ENCODE data around the gene TMEM135.

TMEM135 gene

DNA sequence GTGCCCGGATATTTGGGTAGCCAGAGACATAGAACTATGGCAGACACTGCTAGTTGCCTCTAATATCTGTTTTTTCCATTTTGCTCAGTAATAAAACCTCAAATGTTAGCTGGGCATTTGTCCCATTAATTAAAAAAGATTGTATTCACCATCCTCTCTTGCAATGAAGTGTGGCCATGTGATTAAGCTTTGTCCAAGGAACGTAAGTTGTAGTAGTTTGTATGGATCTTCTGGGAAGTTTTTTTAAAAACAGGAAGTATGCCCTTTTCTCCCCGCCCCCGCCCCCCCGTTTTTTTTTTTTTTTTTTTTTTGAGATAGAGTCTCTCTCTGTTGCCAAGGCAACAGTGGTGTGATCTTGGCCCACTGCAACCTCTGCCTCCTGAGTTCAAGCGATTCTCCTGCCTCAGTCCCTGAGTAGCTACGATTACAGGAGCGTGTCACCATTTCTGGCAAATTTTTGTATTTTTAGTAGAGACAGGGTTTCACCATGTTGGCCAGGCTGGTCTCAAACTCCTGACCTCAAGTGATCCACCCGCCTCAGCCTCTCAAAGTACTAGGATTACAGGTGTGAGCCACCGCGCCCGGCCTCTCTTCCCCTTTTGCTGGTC is 1.7 kb upstream of the TMEM135 start:
- Histone ChIP-seq H3K9me3 (ENCODE audit: control insufficient read depth in 5 of 5, low read length in 5 of 5) (no peaks in the 10 kb centered on the region), H3K4me1 (ENCODE audit: control insufficient read depth in 5 of 5, insufficient read depth in 5 of 5, low read length in 5 of 5) (peaks cover 0 to 49% (median 46%) of the 10 kb centered on the region in 5 donors), H3K9ac (ENCODE audit: low read length in 5 of 5) (no peak overlapping the region), H3K27ac (ENCODE audit: low read depth, low read length) (peak overlapping the region; percentile 98), H3K27me3 (ENCODE audit: control insufficient read depth in 5 of 5, insufficient read depth in 4 of 5, low read length in 5 of 5) (no peaks in the 10 kb centered on the region), H3K4me3 (ENCODE audit: low read depth in 1 of 5, low read length in 5 of 5) (no peak overlapping the region), H3K36me3 (ENCODE audit: control insufficient read depth in 5 of 5, insufficient read depth in 5 of 5, low read length in 5 of 5) (no peaks in the 10 kb centered on the region)

DNA sequence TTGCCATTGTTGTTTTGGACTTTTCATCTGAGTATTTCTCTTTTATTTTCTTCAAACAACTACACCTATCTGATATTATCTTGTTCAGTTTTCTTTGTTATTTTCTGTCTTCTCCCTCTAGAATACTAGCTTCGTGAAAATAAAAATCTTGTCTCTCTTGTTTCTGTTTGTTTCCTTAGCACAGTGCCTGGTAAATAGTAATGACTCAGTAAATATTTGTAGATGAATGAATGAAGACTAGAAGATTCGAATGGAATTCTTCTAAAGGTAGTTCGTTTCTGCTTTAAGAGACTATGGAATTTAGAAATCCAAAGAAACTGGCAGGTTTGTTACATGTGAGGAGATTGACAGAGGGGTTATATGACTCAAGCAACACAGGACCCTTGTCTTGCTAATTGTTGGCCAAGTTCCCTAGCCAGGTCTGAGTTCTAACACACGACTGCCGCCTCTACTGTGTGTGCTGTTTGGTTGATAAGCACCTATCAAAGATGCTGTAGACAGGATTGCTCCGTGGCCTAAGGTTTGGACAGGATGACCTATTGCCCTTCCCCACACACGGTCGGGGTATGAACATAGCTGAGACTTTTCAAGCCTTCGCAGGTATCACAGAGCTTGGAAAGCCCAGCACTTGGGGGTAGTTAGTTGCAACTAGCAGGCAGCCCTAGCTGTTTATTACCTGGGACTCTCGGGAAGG is 831 bp upstream of the TMEM135 start:
- Histone ChIP-seq H3K9me3 (ENCODE audit: control insufficient read depth in 5 of 5, low read length in 5 of 5) (no peaks in the 10 kb centered on the region), H3K4me1 (ENCODE audit: control insufficient read depth in 5 of 5, insufficient read depth in 5 of 5, low read length in 5 of 5) (peaks cover 0 to 58% (median 54%) of the 10 kb centered on the region in 5 donors), H3K36me3 (ENCODE audit: control insufficient read depth in 5 of 5, insufficient read depth in 5 of 5, low read length in 5 of 5) (no peaks in the 10 kb centered on the region), H3K27ac (ENCODE audit: low read depth, low read length) (peak overlapping the region; percentile 98), H3K9ac (ENCODE audit: low read length in 5 of 5) (peak overlapping the region; percentile 69 to 95 (median 81)), H3K27me3 (ENCODE audit: control insufficient read depth in 5 of 5, insufficient read depth in 4 of 5, low read length in 5 of 5) (no peaks in the 10 kb centered on the region), H3K4me3 (ENCODE audit: low read depth in 1 of 5, low read length in 5 of 5) (peak overlapping the region; percentile 79 to 95 (median 86))

- Histone ChIP-seq H3K27me3 (ENCODE audit: control insufficient read depth in 5 of 5, insufficient read depth in 4 of 5, low read length in 5 of 5) (no peaks in the 10 kb centered on the region), H3K36me3 (ENCODE audit: control insufficient read depth in 5 of 5, insufficient read depth in 5 of 5, low read length in 5 of 5) (peaks cover 0 to 4% (median 0%) of the 10 kb centered on the region in 5 donors), H3K4me3 (ENCODE audit: low read depth in 1 of 5, low read length in 5 of 5) (peak overlapping the region; percentile 79 to 95 (median 91)), H3K9me3 (ENCODE audit: control insufficient read depth in 5 of 5, low read length in 5 of 5) (no peaks in the 10 kb centered on the region), H3K9ac (ENCODE audit: low read length in 5 of 5) (peak overlapping the region; percentile 51 to 95 (median 81)), H3K27ac (ENCODE audit: low read depth, low read length) (peak overlapping the region; percentile 98), H3K4me1 (ENCODE audit: control insufficient read depth in 5 of 5, insufficient read depth in 5 of 5, low read length in 5 of 5) (peaks cover 0 to 63% (median 56%) of the 10 kb centered on the region in 5 donors)
These were observed 672 bp downstream of the TMEM135 start for GRCh38 chr11:87038235-87038977.

DNA sequence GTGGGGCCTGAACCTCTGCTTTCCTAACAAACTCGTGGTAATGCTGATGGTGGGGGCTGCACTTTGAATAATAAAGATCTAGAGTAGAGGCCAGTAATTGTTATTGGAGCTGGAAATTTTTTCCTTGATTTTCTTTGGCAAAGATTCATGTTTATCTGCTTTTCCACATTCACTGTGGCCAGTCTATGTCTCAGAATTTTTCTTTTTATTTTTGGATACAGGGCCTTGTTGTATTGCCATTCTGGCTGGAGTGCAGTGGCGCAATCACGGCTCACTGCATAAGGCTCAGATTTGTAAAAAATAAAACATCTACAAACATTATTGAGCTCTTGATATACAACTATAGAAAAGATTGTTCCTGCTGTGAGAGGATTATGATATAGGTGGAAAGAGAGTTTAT is 1.6 kb downstream of the TMEM135 start:
- H3K4me1 ChIP-seq (ENCODE audit: control insufficient read depth in 5 of 5, insufficient read depth in 5 of 5, low read length in 5 of 5), result peaks cover 0 to 67% (median 55%) of the 10 kb centered on the region in 5 donors
- no peaks in the 10 kb centered on the region for H3K9me3 ChIP-seq (ENCODE audit: control insufficient read depth in 5 of 5, low read length in 5 of 5)
- peak overlapping the region; percentile 98 for H3K27ac ChIP-seq (ENCODE audit: low read depth, low read length)
- no peaks in the 10 kb centered on the region for H3K27me3 ChIP-seq (ENCODE audit: control insufficient read depth in 5 of 5, insufficient read depth in 4 of 5, low read length in 5 of 5)
- peaks cover 0 to 4% (median 3%) of the 10 kb centered on the region in 5 donors for H3K36me3 ChIP-seq (ENCODE audit: control insufficient read depth in 5 of 5, insufficient read depth in 5 of 5, low read length in 5 of 5)
- peak overlapping the region; percentile 79 to 95 (median 91) for H3K4me3 ChIP-seq (ENCODE audit: low read depth in 1 of 5, low read length in 5 of 5)
- peak overlapping the region; percentile 51 to 95 (median 69) for H3K9ac ChIP-seq (ENCODE audit: low read length in 5 of 5)

DNA sequence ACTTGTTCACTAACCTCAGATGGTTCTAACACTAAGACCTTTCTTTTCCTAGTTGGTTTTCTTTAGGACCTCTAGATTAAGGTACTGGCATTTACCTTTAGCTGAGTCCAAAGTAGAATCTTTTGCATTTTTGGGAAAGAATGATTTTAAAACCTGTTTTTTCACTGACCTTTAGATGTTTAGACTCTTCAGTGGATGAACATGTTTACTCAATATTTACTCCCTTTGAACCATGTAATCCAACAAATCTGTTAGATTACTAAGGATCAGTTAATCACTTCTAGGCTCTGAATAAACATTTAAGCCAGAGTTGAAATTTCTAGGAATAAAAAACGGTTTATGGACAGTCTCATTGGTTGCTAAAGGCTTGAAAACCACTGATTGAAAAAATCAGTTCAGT is 6.2 kb downstream of the TMEM135 start:
- H3K27ac ChIP-seq (ENCODE audit: low read depth, low read length), result peak overlapping the region; percentile 44
- H3K4me1 ChIP-seq (ENCODE audit: control insufficient read depth in 5 of 5, insufficient read depth in 5 of 5, low read length in 5 of 5), result peaks cover 0 to 46% (median 34%) of the 10 kb centered on the region in 5 donors
- H3K27me3 ChIP-seq (ENCODE audit: control insufficient read depth in 5 of 5, insufficient read depth in 4 of 5, low read length in 5 of 5), result no peaks in the 10 kb centered on the region
- no peaks in the 10 kb centered on the region for H3K9me3 ChIP-seq (ENCODE audit: control insufficient read depth in 5 of 5, low read length in 5 of 5)
- peaks cover 2 to 9% (median 3%) of the 10 kb centered on the region in 5 donors for H3K36me3 ChIP-seq (ENCODE audit: control insufficient read depth in 5 of 5, insufficient read depth in 5 of 5, low read length in 5 of 5)
- no peak overlapping the region for H3K9ac ChIP-seq (ENCODE audit: low read length in 5 of 5)
- no peak overlapping the region for H3K4me3 ChIP-seq (ENCODE audit: low read depth in 1 of 5, low read length in 5 of 5)

GRCh38 chr11:87046824-87047223 is 9.1 kb downstream of the TMEM135 start:
- H3K9me3 ChIP-seq (ENCODE audit: control insufficient read depth in 5 of 5, low read length in 5 of 5), result no peaks in the 10 kb centered on the region
- H3K27ac ChIP-seq (ENCODE audit: low read depth, low read length), result no peak overlapping the region
- H3K4me1 ChIP-seq (ENCODE audit: control insufficient read depth in 5 of 5, insufficient read depth in 5 of 5, low read length in 5 of 5), result peaks cover 0 to 17% (median 7%) of the 10 kb centered on the region in 5 donors
- no peak overlapping the region for H3K9ac ChIP-seq (ENCODE audit: low read length in 5 of 5)
- H3K36me3 ChIP-seq (ENCODE audit: control insufficient read depth in 5 of 5, insufficient read depth in 5 of 5, low read length in 5 of 5), result peaks cover 2 to 9% (median 3%) of the 10 kb centered on the region in 5 donors
- H3K4me3 ChIP-seq (ENCODE audit: low read depth in 1 of 5, low read length in 5 of 5), result no peak overlapping the region
- H3K27me3 ChIP-seq (ENCODE audit: control insufficient read depth in 5 of 5, insufficient read depth in 4 of 5, low read length in 5 of 5), result no peaks in the 10 kb centered on the region

GRCh38 chr11:87056091-87056490 is 18.4 kb downstream of the TMEM135 start:
- no peak overlapping the region for H3K27ac ChIP-seq (ENCODE audit: low read depth, low read length)
- H3K27me3 ChIP-seq (ENCODE audit: control insufficient read depth in 5 of 5, insufficient read depth in 4 of 5, low read length in 5 of 5), result no peaks in the 10 kb centered on the region
- H3K4me1 ChIP-seq (ENCODE audit: control insufficient read depth in 5 of 5, insufficient read depth in 5 of 5, low read length in 5 of 5), result peaks cover 0 to 10% (median 0%) of the 10 kb centered on the region in 5 donors
- peaks cover 0 to 2% (median 0%) of the 10 kb centered on the region in 5 donors for H3K36me3 ChIP-seq (ENCODE audit: control insufficient read depth in 5 of 5, insufficient read depth in 5 of 5, low read length in 5 of 5)
- H3K9ac ChIP-seq (ENCODE audit: low read length in 5 of 5), result no peak overlapping the region
- no peaks in the 10 kb centered on the region for H3K9me3 ChIP-seq (ENCODE audit: control insufficient read depth in 5 of 5, low read length in 5 of 5)
- H3K4me3 ChIP-seq (ENCODE audit: low read depth in 1 of 5, low read length in 5 of 5), result no peak overlapping the region

DNA sequence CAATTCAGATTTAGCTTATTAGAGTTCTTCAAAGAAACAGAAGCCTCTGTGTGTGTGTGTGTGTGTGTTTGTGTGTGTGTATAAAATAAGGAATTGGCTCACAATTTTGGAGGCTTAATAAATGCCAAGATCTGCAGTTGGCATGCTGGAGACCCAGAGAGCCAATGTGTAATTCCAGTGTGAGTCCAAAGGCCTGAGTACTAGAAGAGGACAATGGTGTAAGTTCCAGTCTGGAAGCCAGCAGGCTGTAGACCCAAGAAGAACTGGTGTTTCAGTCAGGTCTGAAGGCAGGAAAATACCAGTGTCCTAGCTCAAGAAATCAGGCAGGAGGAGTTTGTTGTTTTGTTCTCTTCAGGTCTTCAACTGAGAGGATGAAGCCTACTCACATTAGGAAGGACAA is 20.0 kb downstream of the TMEM135 start:
- Histone ChIP-seq H3K27me3 (ENCODE audit: control insufficient read depth in 5 of 5, insufficient read depth in 4 of 5, low read length in 5 of 5) (no peaks in the 10 kb centered on the region), H3K9me3 (ENCODE audit: control insufficient read depth in 5 of 5, low read length in 5 of 5) (no peaks in the 10 kb centered on the region), H3K4me1 (ENCODE audit: control insufficient read depth in 5 of 5, insufficient read depth in 5 of 5, low read length in 5 of 5) (peaks cover 0 to 10% (median 0%) of the 10 kb centered on the region in 5 donors), H3K36me3 (ENCODE audit: control insufficient read depth in 5 of 5, insufficient read depth in 5 of 5, low read length in 5 of 5) (peaks cover 0 to 2% (median 0%) of the 10 kb centered on the region in 5 donors), H3K27ac (ENCODE audit: low read depth, low read length) (peak overlapping the region; percentile 61), H3K9ac (ENCODE audit: low read length in 5 of 5) (no peak overlapping the region), H3K4me3 (ENCODE audit: low read depth in 1 of 5, low read length in 5 of 5) (no peak overlapping the region)

DNA sequence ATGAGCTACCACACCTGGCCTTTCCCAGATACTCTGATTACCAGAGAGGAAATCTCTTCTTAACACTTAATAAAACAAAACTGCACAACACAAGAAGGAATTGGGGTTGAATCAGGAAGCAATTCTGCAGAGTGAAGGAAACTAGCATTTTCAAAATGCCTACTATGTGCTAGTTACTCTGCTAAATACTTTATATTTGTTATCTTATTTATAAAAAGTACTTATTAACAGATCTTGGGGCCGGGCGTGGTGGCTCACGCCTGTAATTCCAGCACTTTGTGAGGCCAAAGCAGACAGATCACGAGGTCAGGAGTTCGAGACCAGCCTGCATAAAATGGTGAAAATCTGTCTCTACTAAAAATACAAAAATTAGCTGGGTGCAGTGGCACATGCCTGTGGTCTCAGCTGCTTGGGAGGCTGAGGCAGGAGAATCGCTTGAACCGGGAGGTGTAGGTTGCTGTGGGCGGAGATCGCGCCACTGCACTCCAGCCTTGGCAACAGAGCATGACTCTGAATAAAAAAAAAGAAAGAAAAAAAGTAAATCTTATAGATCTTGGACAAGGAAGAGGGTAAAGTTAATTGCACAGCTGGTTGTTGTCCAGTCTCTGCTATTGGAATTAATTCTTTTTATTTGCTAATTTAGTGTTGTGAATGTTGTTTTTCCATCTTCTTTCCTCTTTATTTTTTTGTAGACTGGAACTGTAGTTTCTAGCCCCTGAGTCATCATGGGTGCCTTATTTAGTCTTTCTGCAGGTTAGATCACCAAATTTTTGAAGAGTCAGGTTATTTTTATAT is 22.1 kb downstream of the TMEM135 start:
- H3K4me3 ChIP-seq (ENCODE audit: low read depth in 1 of 5, low read length in 5 of 5), result no peak overlapping the region
- no peak overlapping the region for H3K9ac ChIP-seq (ENCODE audit: low read length in 5 of 5)
- no peaks in the 10 kb centered on the region for H3K27me3 ChIP-seq (ENCODE audit: control insufficient read depth in 5 of 5, insufficient read depth in 4 of 5, low read length in 5 of 5)
- peaks cover 0 to 2% (median 0%) of the 10 kb centered on the region in 5 donors for H3K36me3 ChIP-seq (ENCODE audit: control insufficient read depth in 5 of 5, insufficient read depth in 5 of 5, low read length in 5 of 5)
- H3K27ac ChIP-seq (ENCODE audit: low read depth, low read length), result no peak overlapping the region
- peaks cover 0 to 10% (median 4%) of the 10 kb centered on the region in 5 donors for H3K4me1 ChIP-seq (ENCODE audit: control insufficient read depth in 5 of 5, insufficient read depth in 5 of 5, low read length in 5 of 5)
- no peaks in the 10 kb centered on the region for H3K9me3 ChIP-seq (ENCODE audit: control insufficient read depth in 5 of 5, low read length in 5 of 5)
